GM19025 (cell line): ENCODE data around the gene C5orf58.

Experiments used
- ATAC-seq: cut with Tn5 transposase; IDR thresholded peaks from one replicate; pipeline ENCODE4 v1.9.1; 2021; ENCODE audit warnings: mild to moderate bottlenecking, low read depth, moderate library complexity; ENCODE audit not compliant: unreplicated experiment

The C5orf58 gene

GRCh38 chr5:170232786-170233185, at the start of gene C5orf58:
Gene C5orf58, plus strand, starts transcription at chr5:170232985. Its CDS starts 1,992 bp downstream, at chr5:170234977.
- ATAC-seq, result no peak

GRCh38 chr5:170183816-170184687, 48.7 kb upstream of the C5orf58 start:
- ATAC-seq, result no peak

- ATAC-seq, result no peak
These were observed 48.0 kb upstream of the C5orf58 start for GRCh38 chr5:170184737-170185136.

- no peak for ATAC-seq
These were observed 46.6 kb upstream of the C5orf58 start for GRCh38 chr5:170186156-170186555.

- ATAC-seq, result no peak
These were observed 45.9 kb upstream of the C5orf58 start for GRCh38 chr5:170186856-170187255.

- no peak for ATAC-seq
These were observed 42.2 kb upstream of the C5orf58 start for GRCh38 chr5:170190436-170191134.

- ATAC-seq, result no peak
These were observed 40.0 kb upstream of the C5orf58 start for GRCh38 chr5:170192829-170193228.

GRCh38 chr5:170195961-170196360, 36.8 kb upstream of the C5orf58 start:
- no peak for ATAC-seq

GRCh38 chr5:170200876-170201275, 31.9 kb upstream of the C5orf58 start:
- no peak for ATAC-seq

GRCh38 chr5:170201311-170201710, 31.5 kb upstream of the C5orf58 start:
- ATAC-seq, result no peak

- no peak for ATAC-seq
These were observed 30.7 kb upstream of the C5orf58 start for GRCh38 chr5:170202117-170202516.

GRCh38 chr5:170204202-170204601, 28.6 kb upstream of the C5orf58 start:
- ATAC-seq, result no peak

GRCh38 chr5:170206216-170206615, 26.6 kb upstream of the C5orf58 start:
- ATAC-seq, result no peak

GRCh38 chr5:170206958-170207357, 25.8 kb upstream of the C5orf58 start:
- no peak for ATAC-seq

GRCh38 chr5:170211575-170212334, 21.0 kb upstream of the C5orf58 start:
- ATAC-seq, result no peak

GRCh38 chr5:170216257-170216864, 16.4 kb upstream of the C5orf58 start:
- ATAC-seq, result no peak

GRCh38 chr5:170217831-170218230, 15.0 kb upstream of the C5orf58 start:
- ATAC-seq, result no peak

GRCh38 chr5:170218726-170219125, 14.1 kb upstream of the C5orf58 start:
- ATAC-seq, result no peak

GRCh38 chr5:170219615-170220014, 13.2 kb upstream of the C5orf58 start:
- no peak for ATAC-seq

- ATAC-seq, result no peak
These were observed 12.6 kb upstream of the C5orf58 start for GRCh38 chr5:170220191-170220590.

GRCh38 chr5:170221327-170221741, 11.5 kb upstream of the C5orf58 start:
- ATAC-seq, result no peak
